Measurements from ENCODE around the gene FAM227B.
"Not testable (repeated sequence)": the region's sequence is repeated elsewhere in the genome, so short reads cannot be mapped to it uniquely, and the experiment has no call there.

The FAM227B gene

GRCh38 chr15:49620658-49621368 is at the start of gene FAM227B, which contains the start of gene DTWD1:
FAM227B (minus strand) TSS chr15:49620818; CDS start chr15:49615171, 5,647 bp downstream.
DTWD1 (plus strand) TSS chr15:49621048; CDS start chr15:49625168, 4,120 bp downstream.
- H3K9me3 ChIP-seq (ENCODE audit: insufficient read depth, low read depth, low read length), result no peaks in the 10 kb centered on the region; the same call in 1 of the 2 replicates
- no peaks in the 10 kb centered on the region for H4K20me1 ChIP-seq (ENCODE audit: insufficient read depth, low read length, poor library complexity, severe bottlenecking)
- H3K27me3 ChIP-seq (ENCODE audit: insufficient read depth, low read length, poor library complexity, severe bottlenecking), result no peaks in the 10 kb centered on the region
- no peaks in the 10 kb centered on the region for H3K9me2 ChIP-seq (replicated peaks; ENCODE audit: low read depth, low read length)
- peak within 1 kb of the TSS; percentile 97 for H3K4me2 ChIP-seq (ENCODE audit: low read depth, low read length, poor library complexity, severe bottlenecking)
- peaks cover 33% of the 10 kb centered on the region for H3K79me2 ChIP-seq (ENCODE audit: insufficient read depth, low read length)
- peaks cover 43% of the 10 kb centered on the region for H3K4me1 ChIP-seq (ENCODE audit: insufficient read depth, low read length, poor library complexity, severe bottlenecking)
- peak within 1 kb of the TSS; percentile 98 for H2AFZ ChIP-seq (ENCODE audit: low read length)
- peak within 1 kb of the TSS; percentile 89 for H3K4me3 ChIP-seq (ENCODE audit: low read length, poor library complexity, severe bottlenecking)
- H3K36me3 ChIP-seq (ENCODE audit: insufficient read depth, low read length), result no peaks in the 10 kb centered on the region
- peak within 1 kb of the TSS; percentile 83 for H3K9ac ChIP-seq (ENCODE audit: low read depth, low read length, poor library complexity, severe bottlenecking)
- H3F3A ChIP-seq (ENCODE audit: low read depth), result no peaks in the 10 kb centered on the region
- no peak for TF ChIP-seq EZH2phosphoT487 (IDR thresholded peaks at IDR 0.05; ENCODE audit: borderline replicate concordance)
- TF ChIP-seq CTCF (conservative IDR thresholded peaks at IDR 0.05; ENCODE audit: low read length), result no peak

- TF ChIP-seq CTCF (conservative IDR thresholded peaks at IDR 0.05; ENCODE audit: low read length) (no peak), EZH2phosphoT487 (IDR thresholded peaks at IDR 0.05; ENCODE audit: borderline replicate concordance) (no peak)
- Histone ChIP-seq H3K4me3 (ENCODE audit: low read length, poor library complexity, severe bottlenecking) (no peak overlapping the region), H3F3A (ENCODE audit: low read depth) (no peaks in the 10 kb centered on the region), H3K9me3 (ENCODE audit: insufficient read depth, low read depth, low read length) (no peaks in the 10 kb centered on the region), H3K9ac (ENCODE audit: low read depth, low read length, poor library complexity, severe bottlenecking) (no peak overlapping the region), H2AFZ (ENCODE audit: low read length) (no peak overlapping the region), H3K36me3 (ENCODE audit: insufficient read depth, low read length) (no peaks in the 10 kb centered on the region), H3K4me2 (ENCODE audit: low read depth, low read length, poor library complexity, severe bottlenecking) (no peak overlapping the region), H3K4me1 (ENCODE audit: insufficient read depth, low read length, poor library complexity, severe bottlenecking) (no peaks in the 10 kb centered on the region), H3K9me2 (replicated peaks; ENCODE audit: low read depth, low read length) (no peaks in the 10 kb centered on the region), H3K79me2 (ENCODE audit: insufficient read depth, low read length) (no peaks in the 10 kb centered on the region), H3K27me3 (ENCODE audit: insufficient read depth, low read length, poor library complexity, severe bottlenecking) (no peaks in the 10 kb centered on the region), H4K20me1 (ENCODE audit: insufficient read depth, low read length, poor library complexity, severe bottlenecking) (no peaks in the 10 kb centered on the region)
Observed at GRCh38 chr15:49669288-49669687, 48.7 kb upstream of the FAM227B start.

- H3K9me3 ChIP-seq (ENCODE audit: insufficient read depth, low read depth, low read length); H3F3A ChIP-seq (ENCODE audit: low read depth); H4K20me1 ChIP-seq (ENCODE audit: insufficient read depth, low read length, poor library complexity, severe bottlenecking); H3K79me2 ChIP-seq (ENCODE audit: insufficient read depth, low read length); H3K4me1 ChIP-seq (ENCODE audit: insufficient read depth, low read length, poor library complexity, severe bottlenecking); H3K4me2 ChIP-seq (ENCODE audit: low read depth, low read length, poor library complexity, severe bottlenecking); H3K9ac ChIP-seq (ENCODE audit: low read depth, low read length, poor library complexity, severe bottlenecking); H3K36me3 ChIP-seq (ENCODE audit: insufficient read depth, low read length); H3K9me2 ChIP-seq (replicated peaks; ENCODE audit: low read depth, low read length); H2AFZ ChIP-seq (ENCODE audit: low read length); H3K4me3 ChIP-seq (ENCODE audit: low read length, poor library complexity, severe bottlenecking); H3K27me3 ChIP-seq (ENCODE audit: insufficient read depth, low read length, poor library complexity, severe bottlenecking): not testable (repeated sequence)
Observed at GRCh38 chr15:49666486-49666885, 45.9 kb upstream of the FAM227B start.

- Histone ChIP-seq H3K9ac (ENCODE audit: low read depth, low read length, poor library complexity, severe bottlenecking) (no peak overlapping the region), H3K9me2 (replicated peaks; ENCODE audit: low read depth, low read length) (no peaks in the 10 kb centered on the region), H3K4me3 (ENCODE audit: low read length, poor library complexity, severe bottlenecking) (no peak overlapping the region), H2AFZ (ENCODE audit: low read length) (no peak overlapping the region), H3K4me2 (ENCODE audit: low read depth, low read length, poor library complexity, severe bottlenecking) (no peak overlapping the region), H3K9me3 (ENCODE audit: insufficient read depth, low read depth, low read length) (no peaks in the 10 kb centered on the region), H3K79me2 (ENCODE audit: insufficient read depth, low read length) (no peaks in the 10 kb centered on the region), H3F3A (ENCODE audit: low read depth) (no peaks in the 10 kb centered on the region), H3K4me1 (ENCODE audit: insufficient read depth, low read length, poor library complexity, severe bottlenecking) (no peaks in the 10 kb centered on the region), H4K20me1 (ENCODE audit: insufficient read depth, low read length, poor library complexity, severe bottlenecking) (no peaks in the 10 kb centered on the region), H3K36me3 (ENCODE audit: insufficient read depth, low read length) (no peaks in the 10 kb centered on the region), H3K27me3 (ENCODE audit: insufficient read depth, low read length, poor library complexity, severe bottlenecking) (no peaks in the 10 kb centered on the region)
- TF ChIP-seq CTCF (conservative IDR thresholded peaks at IDR 0.05; ENCODE audit: low read length) (no peak), EZH2phosphoT487 (IDR thresholded peaks at IDR 0.05; ENCODE audit: borderline replicate concordance) (no peak)
Observed at GRCh38 chr15:49664716-49665115, 44.1 kb upstream of the FAM227B start.

Measured in Loucy (cell line).